CD14-positive monocyte (primary cell): ENCODE results near the gene MPP7. TPM values are rescaled to one million over a fixed set of nuclear protein-coding genes. Genes with fewer than 3 reads are reported as not detected.
A peak's percentile ranks its signal among the peaks of the same experiment; 100 is the strongest.

Source experiments
- DNase-seq, 3 donors: peaks; one replicate each; pipeline ENCODE4 v3.0.0-alpha.2; 2011 to 2022
- H2AFZ ChIP-seq: 2 replicates; pipeline ENCODE4 v1.6.0; 2012; ENCODE audit warnings: mild to moderate bottlenecking, low read depth, low read length, inconsistent platforms; ENCODE audit not compliant: insufficient read depth, poor library complexity, severe bottlenecking
- H3K27ac ChIP-seq, 2 donors: 1 replicate in 1 of 2; 2 replicates in 1 of 2; pipeline ENCODE4 v1.5.1; 2012 to 2013; ENCODE audit warnings: low read length in 2 of 2, control low read depth in 1 of 2, inconsistent platforms in 1 of 2, low read depth in 1 of 2, mild to moderate bottlenecking in 1 of 2
- H3K27me3 ChIP-seq, 2 donors: one replicate each; pipeline versions ENCODE4 v1.6.0 to v1.6.1; 2011 to 2013; ENCODE audit warnings: low read length in 2 of 2; ENCODE audit not compliant: control insufficient read depth in 2 of 2, insufficient read depth in 2 of 2
- H3K36me3 ChIP-seq, 2 donors: replicated peaks in 1 of 2; 1 replicate in 1 of 2; 2 replicates in 1 of 2; pipeline versions ENCODE4 v1.5.1 to v1.6.1; 2012 to 2013; ENCODE audit warnings: low read length in 2 of 2, control low read depth in 1 of 2, inconsistent platforms in 1 of 2, mild to moderate bottlenecking in 1 of 2; ENCODE audit not compliant: insufficient read depth in 2 of 2, control insufficient read depth in 1 of 2
- H3K4me1 ChIP-seq, 2 donors: 1 replicate in 1 of 2; 2 replicates in 1 of 2; pipeline versions ENCODE4 v1.5.1 to v1.6.1; 2012 to 2013; ENCODE audit warnings: low read length in 2 of 2, control low read depth in 1 of 2, inconsistent platforms in 1 of 2, mild to moderate bottlenecking in 1 of 2, moderate library complexity in 1 of 2; ENCODE audit not compliant: insufficient read depth in 2 of 2, control insufficient read depth in 1 of 2
- H3K4me2 ChIP-seq: replicated peaks from 2 replicates; pipeline ENCODE3; 2012; ENCODE audit warnings: low read length, moderate library complexity, mild to moderate bottlenecking; ENCODE audit not compliant: poor library complexity, severe bottlenecking; ENCODE audit errors: extremely low read depth
- H3K4me3 ChIP-seq, 3 experiments: fragments of 200-600 bp in 1 of 3; sonication (generic) in 1 of 3; replicated peaks in 1 of 3; 1 replicate in 2 of 3; 2 replicates in 1 of 3; pipeline ENCODE4 v1.5.1; 2011 to 2013; ENCODE audit warnings: low read length in 3 of 3, mild to moderate bottlenecking in 3 of 3, control low read depth in 2 of 3, low read depth in 2 of 3, inconsistent platforms in 1 of 3, moderate library complexity in 1 of 3
- H3K79me2 ChIP-seq: 2 replicates; pipeline ENCODE4 v1.6.0; 2012; ENCODE audit warnings: mild to moderate bottlenecking, control low read depth, inconsistent platforms, low read length, moderate library complexity; ENCODE audit not compliant: insufficient read depth
- H3K9ac ChIP-seq: 2 replicates; pipeline ENCODE4 v1.6.0; 2017; ENCODE audit warnings: low read length, mild to moderate bottlenecking; ENCODE audit not compliant: insufficient read depth, poor library complexity, severe bottlenecking
- H3K9me3 ChIP-seq, 2 donors: replicated peaks in 1 of 2; 1 replicate in 1 of 2; 2 replicates in 1 of 2; pipeline versions ENCODE4 v1.5.1 to v1.6.1; 2012 to 2013; ENCODE audit warnings: low read length in 2 of 2, control low read depth in 1 of 2; ENCODE audit not compliant: control insufficient read depth in 1 of 2, insufficient read depth in 1 of 2
- H4K20me1 ChIP-seq: 2 replicates; pipeline ENCODE4 v1.6.0; 2012; ENCODE audit warnings: mild to moderate bottlenecking, low read length, control low read depth, moderate library complexity; ENCODE audit not compliant: insufficient read depth
- H3K27ac Mint-ChIP-seq, 7 donors: one replicate each; pipeline ENCODE4 v1.8.0; 2020; ENCODE audit warnings: mild to moderate bottlenecking in 7 of 7, mixed read lengths in 7 of 7, moderate library complexity in 6 of 7, inconsistent platforms in 2 of 7
- H3K27me3 Mint-ChIP-seq, 3 donors: one replicate each; pipeline ENCODE4 v1.8.0; 2021 to 2022; ENCODE audit warnings: low read depth in 3 of 3, mild to moderate bottlenecking in 3 of 3, mixed read lengths in 3 of 3, moderate library complexity in 3 of 3, inconsistent platforms in 1 of 3
- H3K36me3 Mint-ChIP-seq, 2 donors: one replicate each; pipeline ENCODE4 v1.8.0; 2020; ENCODE audit warnings: mixed read lengths in 2 of 2, inconsistent platforms in 1 of 2, mild to moderate bottlenecking in 1 of 2
- H3K4me1 Mint-ChIP-seq: one replicate; pipeline ENCODE4 v1.8.0; 2020; ENCODE audit warnings: mild to moderate bottlenecking, mixed read lengths
- H3K4me3 Mint-ChIP-seq, 2 donors: one replicate each; pipeline ENCODE4 v1.8.0; 2020; ENCODE audit warnings: mild to moderate bottlenecking in 2 of 2, mixed read lengths in 2 of 2, moderate library complexity in 1 of 2
- H3K9me3 Mint-ChIP-seq, 7 donors: one replicate each; pipeline ENCODE4 v1.8.0; 2020 to 2022; ENCODE audit warnings: mixed read lengths in 7 of 7, mild to moderate bottlenecking in 6 of 7, moderate library complexity in 6 of 7, inconsistent platforms in 2 of 7
- WGBS: methylation state at CpG from one replicate; pipeline ENCODE4 v1.1.5; 2013; ENCODE audit warnings: missing lambda C conversion rate; ENCODE audit not compliant: insufficient coverage; 5-methylcytosine and 5-hydroxymethylcytosine counted together
- intact Hi-C, 2 donors: fragments of 100-400 bp; cut with micrococcal nuclease; formaldehyde crosslinking; loops; one replicate each; pipeline versions ENCODE4 v1.15.0 to v1.15.1; 2023
- polyA plus RNA-seq, 3 donors: library from polyadenylated mRNA; depleted of rRNA in 1 of 3; unstranded in 2 of 3; stranded (reverse) in 1 of 3; fragments of 300-500 nt in 2 of 3; fragments of >200 nt in 1 of 3; fragmentation: Illumina TruSeq in 2 of 3; gene quantifications; 1 replicate in 2 of 3; 2 replicates in 1 of 3; pipeline ENCODE4 v1.2.3, GENCODE V29; 2012 to 2021
- TF ChIP-seq, protein P1 (sequence below): fragments of 200-600 bp; IDR thresholded peaks from one replicate; pipeline ENCODE4 v1.8.0; 2022; ENCODE audit warnings: antibody characterized with exemption, mild to moderate bottlenecking

MPP7 gene
- polyA plus RNA-seq, 3 donors, result 17.3 to 48.3 (median 33.6) TPM

DNA sequence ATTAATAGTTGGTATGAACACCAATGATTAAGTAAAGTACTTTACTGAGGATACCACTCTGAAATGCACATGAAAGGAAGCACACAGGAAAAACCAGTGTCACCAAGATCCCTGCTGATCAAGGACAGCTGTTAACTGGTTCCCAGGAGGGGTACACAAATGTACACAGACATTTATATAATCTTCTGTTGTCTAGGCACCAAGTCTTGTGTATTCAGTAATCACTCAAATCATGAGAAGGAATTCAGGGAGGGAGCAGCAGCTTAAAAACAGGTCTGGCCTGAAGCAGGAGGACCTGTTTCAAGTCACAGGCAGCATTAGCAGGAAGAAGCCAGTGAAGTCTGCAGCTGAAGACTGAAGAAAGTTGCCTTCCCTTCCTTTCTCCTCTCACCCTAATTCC lies 18.7 kb downstream of the MPP7 start:
- Histone ChIP-seq H3K4me3 (no peak overlapping the region), H3K4me1 (peaks cover 5 to 10% of the 10 kb centered on the region in 2 donors), H3K36me3 (peaks cover 0 to 5% of the 10 kb centered on the region in 2 donors), H4K20me1 (peaks cover 94% of the 10 kb centered on the region), H3K9me3 (no peaks in the 10 kb centered on the region), H2AFZ (no peak overlapping the region), H3K27me3 (no peaks in the 10 kb centered on the region), H3K79me2 (peaks cover 95% of the 10 kb centered on the region), H3K4me2 (no peak overlapping the region), H3K27ac (no peak overlapping the region), H3K9ac (no peak overlapping the region)
- no peak for DNase-seq
- Mint-ChIP-seq H3K27me3 (peaks cover 0 to 2% (median 0%) of the 10 kb centered on the region in 3 donors), H3K36me3 (peaks cover 10 to 21% of the 10 kb centered on the region in 2 donors), H3K9me3 (no peaks in the 10 kb centered on the region), H3K4me3 (no peak overlapping the region), H3K4me1 (peaks cover 41% of the 10 kb centered on the region), H3K27ac (peak overlapping the region in 1 of 7 donors; percentile 21)
- intact Hi-C loops, result no loop called here
- TF ChIP-seq, protein P1, sequence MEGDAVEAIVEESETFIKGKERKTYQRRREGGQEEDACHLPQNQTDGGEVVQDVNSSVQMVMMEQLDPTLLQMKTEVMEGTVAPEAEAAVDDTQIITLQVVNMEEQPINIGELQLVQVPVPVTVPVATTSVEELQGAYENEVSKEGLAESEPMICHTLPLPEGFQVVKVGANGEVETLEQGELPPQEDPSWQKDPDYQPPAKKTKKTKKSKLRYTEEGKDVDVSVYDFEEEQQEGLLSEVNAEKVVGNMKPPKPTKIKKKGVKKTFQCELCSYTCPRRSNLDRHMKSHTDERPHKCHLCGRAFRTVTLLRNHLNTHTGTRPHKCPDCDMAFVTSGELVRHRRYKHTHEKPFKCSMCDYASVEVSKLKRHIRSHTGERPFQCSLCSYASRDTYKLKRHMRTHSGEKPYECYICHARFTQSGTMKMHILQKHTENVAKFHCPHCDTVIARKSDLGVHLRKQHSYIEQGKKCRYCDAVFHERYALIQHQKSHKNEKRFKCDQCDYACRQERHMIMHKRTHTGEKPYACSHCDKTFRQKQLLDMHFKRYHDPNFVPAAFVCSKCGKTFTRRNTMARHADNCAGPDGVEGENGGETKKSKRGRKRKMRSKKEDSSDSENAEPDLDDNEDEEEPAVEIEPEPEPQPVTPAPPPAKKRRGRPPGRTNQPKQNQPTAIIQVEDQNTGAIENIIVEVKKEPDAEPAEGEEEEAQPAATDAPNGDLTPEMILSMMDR, result no peak

DNA sequence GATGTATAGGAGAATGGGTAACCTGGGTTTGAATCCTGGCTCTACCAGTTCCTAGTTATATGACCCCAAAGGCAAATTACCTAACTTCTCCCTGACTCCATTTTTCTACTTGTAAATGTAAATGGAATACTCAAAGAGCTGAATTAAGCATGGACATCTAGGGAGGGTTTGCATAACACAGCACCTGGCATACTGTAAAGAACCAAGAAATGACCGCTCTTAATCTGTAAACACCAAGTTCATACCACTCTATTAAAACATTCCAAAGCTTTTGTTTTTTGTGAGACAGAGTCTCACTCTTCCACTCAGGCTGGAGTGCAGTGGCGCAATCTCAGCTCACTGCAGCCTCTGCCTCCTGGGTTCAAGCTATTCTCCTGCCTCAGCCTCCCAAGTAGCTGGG lies 19.6 kb downstream of the MPP7 start:
- Mint-ChIP-seq H3K9me3 (no peaks in the 10 kb centered on the region), H3K36me3 (peaks cover 10 to 21% of the 10 kb centered on the region in 2 donors), H3K27me3 (peaks cover 0 to 2% (median 0%) of the 10 kb centered on the region in 3 donors), H3K27ac (no peak overlapping the region), H3K4me3 (no peak overlapping the region), H3K4me1 (peaks cover 41% of the 10 kb centered on the region)
- Histone ChIP-seq H3K79me2 (peaks cover 93% of the 10 kb centered on the region), H3K27me3 (no peaks in the 10 kb centered on the region), H4K20me1 (peaks cover 94% of the 10 kb centered on the region), H3K9ac (no peak overlapping the region), H2AFZ (no peak overlapping the region), H3K4me2 (no peak overlapping the region), H3K36me3 (peaks cover 0 to 5% of the 10 kb centered on the region in 2 donors), H3K4me1 (peaks cover 9 to 11% of the 10 kb centered on the region in 2 donors), H3K27ac (no peak overlapping the region), H3K9me3 (no peaks in the 10 kb centered on the region), H3K4me3 (no peak overlapping the region)
- WGBS, result 100% methylated on average over 1 of the region's 2 CpGs
- intact Hi-C loops, result no loop called here
- DNase-seq, result no peak
- TF ChIP-seq, protein P1, result no peak
